ENCODE results near the gene RALGAPA2.

The RALGAPA2 gene

DNA sequence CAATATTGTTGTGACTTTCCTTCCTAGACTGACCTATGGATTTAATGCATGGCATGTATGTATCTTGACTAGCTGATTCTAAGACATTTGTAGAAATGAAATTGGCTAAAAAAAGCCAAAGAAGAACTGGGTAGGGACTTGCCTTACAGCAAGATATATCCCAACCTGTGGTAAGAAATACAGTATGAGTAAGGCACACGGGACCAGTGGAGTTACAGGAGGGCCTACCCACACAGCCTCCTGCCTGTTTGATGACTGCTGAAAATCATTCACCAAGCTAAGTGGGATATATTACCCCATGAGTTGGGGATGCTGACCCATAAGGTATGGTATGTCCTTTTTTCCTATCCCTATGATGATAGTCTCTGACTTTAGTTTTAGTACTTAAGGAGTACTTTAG is 232.3 kb downstream of the RALGAPA2 start:
- H3K27ac ChIP-seq (ENCODE audit: low read depth, low read length) = no peak overlapping the region
- TF ChIP-seq, protein P1, sequence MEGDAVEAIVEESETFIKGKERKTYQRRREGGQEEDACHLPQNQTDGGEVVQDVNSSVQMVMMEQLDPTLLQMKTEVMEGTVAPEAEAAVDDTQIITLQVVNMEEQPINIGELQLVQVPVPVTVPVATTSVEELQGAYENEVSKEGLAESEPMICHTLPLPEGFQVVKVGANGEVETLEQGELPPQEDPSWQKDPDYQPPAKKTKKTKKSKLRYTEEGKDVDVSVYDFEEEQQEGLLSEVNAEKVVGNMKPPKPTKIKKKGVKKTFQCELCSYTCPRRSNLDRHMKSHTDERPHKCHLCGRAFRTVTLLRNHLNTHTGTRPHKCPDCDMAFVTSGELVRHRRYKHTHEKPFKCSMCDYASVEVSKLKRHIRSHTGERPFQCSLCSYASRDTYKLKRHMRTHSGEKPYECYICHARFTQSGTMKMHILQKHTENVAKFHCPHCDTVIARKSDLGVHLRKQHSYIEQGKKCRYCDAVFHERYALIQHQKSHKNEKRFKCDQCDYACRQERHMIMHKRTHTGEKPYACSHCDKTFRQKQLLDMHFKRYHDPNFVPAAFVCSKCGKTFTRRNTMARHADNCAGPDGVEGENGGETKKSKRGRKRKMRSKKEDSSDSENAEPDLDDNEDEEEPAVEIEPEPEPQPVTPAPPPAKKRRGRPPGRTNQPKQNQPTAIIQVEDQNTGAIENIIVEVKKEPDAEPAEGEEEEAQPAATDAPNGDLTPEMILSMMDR (IDR thresholded peaks at IDR 0.05; ENCODE audit: insufficient read depth, low read length, poor library complexity, severe bottlenecking) = no peak
- TF ChIP-seq EZH2phosphoT487 (conservative IDR thresholded peaks at IDR 0.05; ENCODE audit: low read length) = no peak
- H3K9me2 ChIP-seq (replicated peaks; ENCODE audit: insufficient read depth, low read length) = no peaks in the 10 kb centered on the region
- no peaks in the 10 kb centered on the region for H3K9me3 ChIP-seq (ENCODE audit: insufficient read depth, low read length)
- no peaks in the 10 kb centered on the region for H3K27me3 ChIP-seq (ENCODE audit: low read length)
- no peak overlapping the region for H2AFZ ChIP-seq (ENCODE audit: low read depth, low read length, severe bottlenecking)
- H3K4me2 ChIP-seq (ENCODE audit: low read depth, low read length, poor library complexity, severe bottlenecking) = no peak overlapping the region
- no peak overlapping the region for H3K4me3 ChIP-seq (ENCODE audit: insufficient read depth, low read length, poor library complexity, severe bottlenecking)
- no peaks in the 10 kb centered on the region for H3K79me2 ChIP-seq (ENCODE audit: insufficient read depth, low read length)
- no peaks in the 10 kb centered on the region for H3K36me3 ChIP-seq (ENCODE audit: low read length)
- H4K20me1 ChIP-seq (ENCODE audit: low read depth, low read length) = no peaks in the 10 kb centered on the region
- H3K9ac ChIP-seq (ENCODE audit: low read length) = no peak overlapping the region
- H3F3A ChIP-seq (ENCODE audit: insufficient read depth) = no peaks in the 10 kb centered on the region

DNA sequence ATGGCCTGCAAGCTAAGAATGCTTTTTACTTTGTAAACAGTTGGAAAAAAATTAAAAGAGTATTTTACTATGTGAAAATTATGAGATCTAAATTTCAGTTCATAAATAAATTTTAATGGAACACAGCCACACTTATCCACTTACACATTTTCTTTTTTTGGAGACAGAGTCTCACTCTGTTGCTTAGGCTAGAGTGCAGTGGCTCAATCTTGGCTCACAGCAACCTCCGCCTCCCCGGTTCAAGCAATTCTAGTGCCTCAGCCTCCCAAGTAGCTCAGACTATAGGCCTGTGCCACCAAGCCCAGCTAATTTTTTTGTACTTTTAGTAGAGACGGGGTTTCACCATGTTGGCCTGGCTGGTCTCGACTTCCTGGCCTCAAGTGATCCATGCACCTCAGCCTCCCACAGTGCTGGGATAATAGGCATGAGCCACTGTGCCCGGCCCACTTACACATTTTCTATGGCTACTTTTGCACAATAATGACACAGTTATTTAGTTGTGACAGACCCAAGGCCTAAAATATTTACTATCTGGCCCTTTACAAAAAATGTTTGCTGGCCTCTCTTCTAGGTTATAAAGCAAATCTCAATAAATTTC is 234.9 kb downstream of the RALGAPA2 start:
- H3K79me2 ChIP-seq (ENCODE audit: insufficient read depth, low read length) = no peaks in the 10 kb centered on the region
- no peak for TF ChIP-seq EZH2phosphoT487 (conservative IDR thresholded peaks at IDR 0.05; ENCODE audit: low read length)
- TF ChIP-seq, protein P1 (IDR thresholded peaks at IDR 0.05; ENCODE audit: insufficient read depth, low read length, poor library complexity, severe bottlenecking) = no peak

DNA sequence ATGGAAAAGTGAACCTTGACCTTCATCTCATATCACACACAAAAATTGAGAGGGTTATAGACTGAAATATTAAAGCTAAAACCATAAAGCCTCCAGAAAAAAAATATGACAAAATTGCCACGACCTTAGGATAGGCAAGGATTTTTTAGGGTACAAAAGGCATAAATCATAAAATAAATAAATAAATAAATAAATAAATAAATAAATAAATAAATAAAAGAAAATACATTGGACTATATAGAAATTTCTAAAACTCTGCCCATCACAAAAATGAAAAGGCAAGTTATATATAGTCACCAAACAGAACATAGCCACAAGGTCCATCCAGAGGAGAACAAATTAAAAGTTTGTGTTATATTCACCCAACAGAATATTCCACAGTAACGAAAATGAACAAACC is 235.9 kb downstream of the RALGAPA2 start:
- H3K9me3 ChIP-seq (ENCODE audit: insufficient read depth, low read length) = no peaks in the 10 kb centered on the region
- H3K4me2 ChIP-seq (ENCODE audit: low read depth, low read length, poor library complexity, severe bottlenecking) = no peak overlapping the region
- H3K27ac ChIP-seq (ENCODE audit: low read depth, low read length) = no peak overlapping the region
- no peaks in the 10 kb centered on the region for H3K36me3 ChIP-seq (ENCODE audit: low read length)
- H2AFZ ChIP-seq (ENCODE audit: low read depth, low read length, severe bottlenecking) = no peak overlapping the region
- H3K9me2 ChIP-seq (replicated peaks; ENCODE audit: insufficient read depth, low read length) = no peaks in the 10 kb centered on the region
- H3K79me2 ChIP-seq (ENCODE audit: insufficient read depth, low read length) = no peaks in the 10 kb centered on the region
- no peak for TF ChIP-seq EZH2phosphoT487 (conservative IDR thresholded peaks at IDR 0.05; ENCODE audit: low read length)
- TF ChIP-seq, protein P1 (IDR thresholded peaks at IDR 0.05; ENCODE audit: insufficient read depth, low read length, poor library complexity, severe bottlenecking) = no peak
- H3K9ac ChIP-seq (ENCODE audit: low read length) = no peak overlapping the region
- H3K27me3 ChIP-seq (ENCODE audit: low read length) = no peaks in the 10 kb centered on the region
- no peaks in the 10 kb centered on the region for H3F3A ChIP-seq (ENCODE audit: insufficient read depth)
- H3K4me3 ChIP-seq (ENCODE audit: insufficient read depth, low read length, poor library complexity, severe bottlenecking) = no peak overlapping the region
- H4K20me1 ChIP-seq (ENCODE audit: low read depth, low read length) = no peaks in the 10 kb centered on the region

More for the DNA sequence above, 234.9 kb downstream of the RALGAPA2 start:
- Histone ChIP-seq H3K36me3 (ENCODE audit: low read length) (no peaks in the 10 kb centered on the region), H2AFZ (ENCODE audit: low read depth, low read length, severe bottlenecking) (no peak overlapping the region), H3K4me2 (ENCODE audit: low read depth, low read length, poor library complexity, severe bottlenecking) (no peak overlapping the region), H4K20me1 (ENCODE audit: low read depth, low read length) (no peaks in the 10 kb centered on the region), H3K9me3 (ENCODE audit: insufficient read depth, low read length) (no peaks in the 10 kb centered on the region), H3F3A (ENCODE audit: insufficient read depth) (no peaks in the 10 kb centered on the region), H3K4me3 (ENCODE audit: insufficient read depth, low read length, poor library complexity, severe bottlenecking) (no peak overlapping the region), H3K27me3 (ENCODE audit: low read length) (no peaks in the 10 kb centered on the region), H3K27ac (ENCODE audit: low read depth, low read length) (no peak overlapping the region), H3K9me2 (replicated peaks; ENCODE audit: insufficient read depth, low read length) (no peaks in the 10 kb centered on the region), H3K9ac (ENCODE audit: low read length) (no peak overlapping the region)
